Measurements from ENCODE around the gene VEGFC.

Gene VEGFC

GRCh38 chr4:176760471-176760870 lies 32.3 kb downstream of the VEGFC start:
- no peak for DNase-seq

GRCh38 chr4:176758731-176759130 lies 34.0 kb downstream of the VEGFC start:
- DNase-seq, result no peak

DNA sequence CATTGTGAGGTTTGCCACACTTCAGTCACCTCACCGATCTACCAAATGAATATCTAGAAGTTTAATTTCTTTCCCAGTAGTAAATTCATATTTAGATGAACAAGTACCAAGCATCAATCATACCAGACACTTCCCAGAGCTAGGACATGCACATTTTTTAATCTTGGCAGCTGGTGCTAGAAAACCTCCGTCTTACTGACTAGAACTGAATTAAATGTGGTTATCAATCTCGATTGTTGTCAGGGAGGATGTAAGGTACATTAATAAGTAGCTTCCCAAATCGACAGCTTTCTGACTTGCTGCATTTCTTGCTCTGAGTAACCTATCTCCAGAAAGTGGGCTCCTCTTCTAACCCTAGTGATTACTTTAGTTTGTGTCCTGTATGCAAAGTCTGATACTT lies 34.4 kb downstream of the VEGFC start:
- DNase-seq, result no peak

GRCh38 chr4:176755613-176756012 lies 37.1 kb downstream of the VEGFC start:
- no peak for DNase-seq

DNA sequence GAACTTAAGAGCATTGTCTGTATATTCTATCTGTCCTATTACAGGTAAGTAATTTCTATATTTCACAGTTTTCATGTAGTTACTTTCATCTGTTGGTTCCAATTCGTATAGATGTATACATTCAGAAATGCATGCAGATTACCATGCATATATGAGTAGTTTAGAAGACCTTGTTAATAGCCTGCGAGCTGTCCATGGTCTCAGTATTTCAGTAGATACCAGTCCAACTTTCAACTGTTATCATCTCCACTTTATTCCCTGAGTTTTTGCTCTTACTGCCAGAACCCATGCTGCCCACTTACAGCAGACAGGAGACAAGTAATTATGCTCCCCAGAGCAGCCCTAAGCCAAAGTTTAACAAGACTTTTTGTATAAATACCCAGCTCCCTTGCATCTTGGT lies 37.7 kb downstream of the VEGFC start:
- no peak for DNase-seq

GRCh38 chr4:176753049-176753448 lies 39.7 kb downstream of the VEGFC start:
- no peak for DNase-seq

DNA sequence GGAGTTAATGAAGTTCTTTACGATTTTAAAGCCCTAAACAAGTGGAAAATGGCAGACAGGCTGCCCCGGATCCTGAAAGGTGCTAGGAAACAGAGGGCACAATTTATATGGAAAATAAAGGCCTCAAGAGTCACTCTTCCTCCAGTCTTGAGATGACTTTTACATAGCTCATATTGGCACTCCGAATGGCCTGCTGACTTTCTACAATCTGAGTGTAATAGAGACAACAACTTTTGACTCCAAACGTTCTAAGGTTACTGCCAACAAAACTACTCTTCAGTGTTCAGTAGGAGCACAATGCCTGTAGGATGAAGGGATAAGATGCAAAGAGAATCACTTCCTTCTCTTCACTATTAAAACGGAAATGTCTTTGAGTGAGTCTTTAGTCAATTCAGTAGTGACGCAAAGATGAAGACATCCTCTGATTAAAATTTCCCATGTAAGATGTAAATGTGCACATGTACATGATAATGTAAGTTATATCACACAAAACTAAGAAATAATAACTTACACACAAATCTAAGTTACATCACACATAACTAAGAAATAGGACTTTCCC lies 40.5 kb downstream of the VEGFC start:
- DNase-seq, result no peak

DNA sequence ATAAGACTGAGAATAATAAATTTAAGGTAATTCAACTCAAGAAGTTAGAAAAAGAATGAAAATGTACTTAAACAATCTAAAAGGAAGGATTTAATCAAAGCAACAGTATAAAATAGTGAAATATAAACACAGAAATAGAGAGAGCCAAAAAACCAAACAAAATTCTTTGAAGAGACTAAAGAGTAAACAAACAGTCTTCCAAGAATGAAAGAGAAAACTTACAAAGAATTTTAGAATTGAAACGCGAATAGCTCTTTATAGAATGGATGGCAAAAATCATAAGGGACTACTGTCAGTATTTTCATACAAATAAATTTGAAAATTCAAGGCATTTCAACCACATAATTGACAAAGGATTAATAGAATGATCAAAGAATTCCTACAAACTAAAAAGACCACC lies 41.7 kb downstream of the VEGFC start:
- no peak for DNase-seq

GRCh38 chr4:176746846-176747245 lies 45.9 kb downstream of the VEGFC start:
- no peak for DNase-seq

GRCh38 chr4:176745902-176746301 lies 46.8 kb downstream of the VEGFC start:
- no peak for DNase-seq

GRCh38 chr4:176744091-176744490 lies 48.6 kb downstream of the VEGFC start:
- DNase-seq, result no peak

DNA sequence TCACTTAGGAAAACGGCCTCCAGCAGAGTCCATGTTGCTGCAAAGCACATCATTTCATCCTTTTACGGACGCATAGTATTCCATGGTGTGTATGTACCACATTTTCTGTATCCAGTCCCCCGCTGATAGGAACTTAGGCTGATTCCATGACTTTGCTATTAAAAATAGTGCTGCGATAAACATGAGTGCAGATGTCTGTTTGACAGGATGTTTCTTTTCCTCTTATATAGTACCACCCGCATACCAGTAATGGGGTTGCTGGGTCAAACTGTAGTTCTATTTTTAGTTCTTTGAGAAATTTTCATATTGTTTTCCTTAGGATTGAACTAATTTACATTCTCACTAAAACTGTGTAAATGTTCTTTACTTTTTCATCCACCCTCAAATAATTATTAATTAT lies 50.5 kb downstream of the VEGFC start:
- no peak for DNase-seq

DNA sequence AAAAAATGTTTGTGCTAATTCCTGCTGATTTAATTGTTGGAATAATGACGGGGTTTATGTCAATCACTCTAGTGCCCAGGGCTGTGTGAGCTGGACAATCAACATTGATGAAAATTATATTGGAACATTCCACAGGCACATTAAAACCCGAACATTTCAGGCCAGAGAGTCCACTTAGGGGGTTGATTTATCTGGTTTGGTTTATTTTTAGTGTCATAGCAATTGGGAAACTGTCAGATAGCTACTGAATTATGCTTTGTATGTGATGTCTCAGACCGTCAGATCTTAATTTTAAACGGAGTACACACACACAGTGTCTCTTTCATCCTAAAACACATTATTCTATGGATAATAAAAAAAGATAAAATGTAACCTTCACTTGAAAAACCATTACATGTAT lies 51.5 kb downstream of the VEGFC start:
- DNase-seq, result peak; percentile 5

DNA sequence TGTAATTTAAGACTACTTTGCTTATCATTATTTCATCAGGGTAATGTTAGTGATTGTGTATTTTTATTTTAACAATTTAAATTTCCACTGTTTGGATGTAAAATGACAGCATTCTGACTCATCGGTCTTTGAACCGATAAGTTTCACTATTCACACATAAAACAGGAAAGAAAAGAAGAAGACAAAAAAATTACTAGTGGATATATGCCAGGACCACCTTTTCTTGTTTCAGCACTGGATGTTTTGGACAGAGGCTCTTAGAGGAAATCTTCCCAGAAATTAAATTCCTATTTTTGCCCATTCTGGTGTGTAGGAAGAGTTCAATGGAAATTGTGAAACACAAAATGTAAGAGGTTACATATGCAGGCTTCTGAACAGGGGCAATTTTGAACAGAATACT lies 57.4 kb downstream of the VEGFC start:
- DNase-seq, result no peak

- no peak for DNase-seq
Measured at GRCh38 chr4:176734461-176734860, 58.3 kb downstream of the VEGFC start.

DNA sequence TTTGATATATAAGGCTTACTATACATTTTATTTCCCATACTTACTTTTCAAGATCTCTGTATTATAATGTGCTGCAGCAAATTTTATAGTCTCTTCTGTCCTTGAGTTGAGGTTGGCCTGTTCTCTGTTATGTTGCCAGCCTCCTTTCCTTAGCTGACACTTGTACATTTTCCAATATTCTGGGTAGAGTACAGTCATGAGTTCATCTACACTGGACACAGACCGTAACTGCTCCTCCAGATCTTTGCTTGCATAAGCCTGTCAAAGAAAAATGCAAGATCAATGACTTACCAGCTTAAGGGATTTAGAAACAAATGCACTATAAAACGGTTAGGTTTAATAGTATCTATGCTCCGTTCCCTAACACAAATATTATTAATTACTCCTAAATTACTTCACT lies 63.2 kb downstream of the VEGFC start:
- DNase-seq, result no peak

- DNase-seq, result no peak
Measured at GRCh38 chr4:176726803-176727202, 65.9 kb downstream of the VEGFC start.

GRCh38 chr4:176721459-176721858 lies 71.3 kb downstream of the VEGFC start:
- DNase-seq, result no peak

- no peak for DNase-seq
Measured at GRCh38 chr4:176718881-176719280, 73.8 kb downstream of the VEGFC start.

GRCh38 chr4:176717237-176717636 lies 75.5 kb downstream of the VEGFC start:
- no peak for DNase-seq

GRCh38 chr4:176709417-176709816 lies 83.3 kb downstream of the VEGFC start:
- no peak for DNase-seq

DNA sequence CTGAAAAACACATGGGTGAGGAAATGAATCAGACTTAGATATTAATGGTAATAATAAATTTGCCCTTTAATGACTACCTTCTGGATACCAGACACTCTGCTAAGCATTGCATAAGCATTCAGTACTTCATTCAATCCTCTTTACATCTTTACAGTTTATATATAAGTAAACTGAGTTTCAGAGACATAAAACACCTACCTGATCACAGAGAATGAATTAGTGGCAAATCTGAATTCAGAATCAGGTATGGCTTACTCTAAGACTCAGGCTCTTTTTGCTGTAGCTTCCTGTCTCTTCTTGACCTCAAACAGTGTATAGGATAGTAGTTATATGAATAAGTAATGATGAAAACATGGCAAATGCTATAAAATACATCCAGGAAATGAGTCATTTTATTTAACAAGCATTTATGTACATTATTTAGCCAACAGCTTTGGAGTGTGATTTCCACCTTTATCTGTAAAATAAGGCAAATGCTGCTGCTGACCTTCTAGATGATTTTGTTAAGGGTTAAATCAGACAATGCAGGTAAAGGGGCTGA lies 83.9 kb downstream of the VEGFC start:
- DNase-seq, result no peak

GRCh38 chr4:176690716-176691115 lies 102.0 kb downstream of the VEGFC start:
- DNase-seq, result no peak

DNA sequence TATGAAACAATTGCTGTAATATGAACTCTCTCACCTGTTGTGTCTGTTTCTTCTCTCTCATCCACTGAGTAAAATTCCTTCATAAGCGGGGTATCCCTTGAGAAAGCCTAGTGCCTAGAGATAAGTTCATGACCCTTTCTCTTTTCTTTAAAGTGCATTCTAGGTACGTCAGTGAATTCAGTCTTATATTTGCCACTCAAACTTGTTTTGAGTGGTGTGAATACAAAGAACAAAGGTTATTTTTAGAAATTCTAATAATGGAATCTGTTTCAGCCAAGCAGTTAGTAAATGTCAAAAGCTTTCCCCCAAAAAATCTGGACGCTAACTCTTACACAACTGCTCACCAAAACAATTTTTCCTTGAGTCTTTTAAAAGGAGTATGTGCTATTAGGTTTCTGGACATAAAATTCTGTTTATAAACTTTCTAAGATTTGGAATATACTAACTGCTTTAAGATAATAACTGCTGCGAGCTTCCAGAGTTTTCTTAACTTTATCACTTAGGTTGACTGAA lies 112.0 kb downstream of the VEGFC start:
- DNase-seq, result no peak

GRCh38 chr4:176676901-176677300 lies 115.8 kb downstream of the VEGFC start:
- no peak for DNase-seq

Measured in COR-L47 (cell line).